Bone marrow (tissue), 2 donors: Measurements from ENCODE around the gene IFTAP.
"Not testable (repeated sequence)": the region's sequence is repeated elsewhere in the genome, so short reads cannot be mapped to it uniquely, and the experiment has no call there.

ENCODE experiments used
- DNase-seq, 2 donors: peaks; one replicate each; lab custom pipeline; 2025; lab: John Stamatoyannopoulos, UW

The IFTAP gene

GRCh38 chr11:36638556-36638955, 44.3 kb downstream of the IFTAP start:
- DNase-seq = no peak

- no peak for DNase-seq
Observed at GRCh38 chr11:36657610-36658267, 63.4 kb downstream of the IFTAP start.

GRCh38 chr11:36661359-36661758, 67.1 kb downstream of the IFTAP start:
- DNase-seq = not testable (repeated sequence)

GRCh38 chr11:36672815-36673450, 78.6 kb downstream of the IFTAP start:
- no peak for DNase-seq

GRCh38 chr11:36679547-36679946, 85.2 kb downstream of the IFTAP start:
- DNase-seq = not testable (repeated sequence)

- DNase-seq = no peak
Observed at GRCh38 chr11:36683818-36684217, 89.5 kb downstream of the IFTAP start.

GRCh38 chr11:36684840-36685801, 90.8 kb downstream of the IFTAP start:
- DNase-seq = no peak

- no peak for DNase-seq
Observed at GRCh38 chr11:36688132-36688531, 93.8 kb downstream of the IFTAP start.

GRCh38 chr11:36688571-36689291, 94.4 kb downstream of the IFTAP start:
- DNase-seq = no peak

GRCh38 chr11:36689442-36689841, 95.1 kb downstream of the IFTAP start:
- no peak for DNase-seq

GRCh38 chr11:36692704-36693103, 98.4 kb downstream of the IFTAP start:
- no peak for DNase-seq

- DNase-seq = no peak
Observed at GRCh38 chr11:36693139-36693843, 99.0 kb downstream of the IFTAP start.

GRCh38 chr11:36695111-36695510, 100.8 kb downstream of the IFTAP start:
- DNase-seq = no peak

- no peak for DNase-seq
Observed at GRCh38 chr11:36695571-36695970, 101.3 kb downstream of the IFTAP start.

GRCh38 chr11:36696550-36696949, 102.2 kb downstream of the IFTAP start:
- no peak for DNase-seq

- no peak for DNase-seq
Observed at GRCh38 chr11:36699271-36699670, 105.0 kb downstream of the IFTAP start.

- no peak for DNase-seq
Observed at GRCh38 chr11:36700246-36700645, 105.9 kb downstream of the IFTAP start.

GRCh38 chr11:36702330-36703054, 108.2 kb downstream of the IFTAP start:
- DNase-seq = peak in 1 of 2 donors; percentile 36

GRCh38 chr11:36703055-36703404, 108.7 kb downstream of the IFTAP start:
- no peak for DNase-seq
